Adrenal gland (tissue), 12 donors: ENCODE measurements around the gene CEP131. TPM values are rescaled to one million over a fixed set of nuclear protein-coding genes. Genes with fewer than 3 reads are reported as not detected.

Experiments used
- DNase-seq, 7 donors: peaks; one replicate each; pipeline ENCODE4 v3.0.0-alpha.2; 2019 to 2020
- H3K27ac ChIP-seq, 5 donors: fragments of 200-600 bp; sonication (generic) in 4 of 5; 1 replicate in 3 of 5; 2 replicates in 2 of 5; pipeline versions ENCODE4 v1.5.1 to v1.8.0; 2016 to 2020; ENCODE audit warnings: mild to moderate bottlenecking in 1 of 5
- H3K27me3 ChIP-seq: fragments of 200-600 bp; 2 replicates; pipeline ENCODE4 v1.8.0; 2021
- H3K36me3 ChIP-seq, 2 donors: fragments of 200-600 bp; replicated peaks in 1 of 2; 1 replicate in 1 of 2; 2 replicates in 1 of 2; pipeline versions ENCODE4 v1.5.1 to v1.8.0; 2018 to 2022
- H3K4me1 ChIP-seq, 2 donors: fragments of 200-600 bp; replicated peaks in 1 of 2; 1 replicate in 1 of 2; 2 replicates in 1 of 2; pipeline versions ENCODE4 v1.5.1 to v1.8.0; 2018 to 2021
- H3K4me3 ChIP-seq, 4 donors: fragments of 200-600 bp; sonication (generic) in 3 of 4; one replicate each; pipeline ENCODE4 v1.5.1; 2016 to 2018
- H3K9me3 ChIP-seq, 3 donors: fragments of 200-600 bp; sonication (generic) in 1 of 3; replicated peaks in 1 of 3; 1 replicate in 2 of 3; 2 replicates in 1 of 3; pipeline versions ENCODE4 v1.5.1 to v1.8.0; 2016 to 2021
- CTCF ChIP-seq, 6 experiments: fragments of 450-650 bp in 4 of 6; fragments of 200-600 bp in 2 of 6; sonication (generic) in 1 of 6; IDR thresholded peaks; 1 replicate in 5 of 6; 2 replicates in 1 of 6; pipeline versions ENCODE4 v1.5.1 to v1.8.0; 2016 to 2021; ENCODE audit warnings: antibody characterized with exemption in 6 of 6, mild to moderate bottlenecking in 2 of 6, moderate library complexity in 1 of 6
- POLR2A ChIP-seq, 2 donors: fragments of 450-650 bp; IDR thresholded peaks; one replicate each; pipeline ENCODE4 v1.6.1; 2017; ENCODE audit warnings: antibody characterized with exemption in 2 of 2, mild to moderate bottlenecking in 2 of 2, moderate library complexity in 1 of 2
- WGBS, 4 donors: extraction: QIAGEN DNeasy Blood & Tissue Kit in 2 of 4; methylation state at CpG; one replicate each; pipeline versions ENCODE4 v1.1.5 to v1.1.7; 2013 to 2017; 5-methylcytosine and 5-hydroxymethylcytosine counted together
- intact Hi-C, 2 donors: fragments of 100-400 bp; cut with DNase I; formaldehyde crosslinking; loops; one replicate each; pipeline versions ENCODE4 v1.14.1 to v1.15.0; 2022 to 2023
- polyA plus RNA-seq, 3 donors: library from polyadenylated mRNA; stranded (reverse); fragments of 200-250 nt in 2 of 3; fragments of 350-450 nt in 1 of 3; fragmentation: Illumina TruSeq in 1 of 3; extraction: RNeasy Lipid Tissue Mini Kit (QIAGEN cat#74804) in 1 of 3; gene quantifications; one replicate each; pipeline ENCODE4 v1.2.3, GENCODE V29; 2013 to 2014
- total RNA-seq, 9 donors: library from RNA; depleted of rRNA in 4 of 9; stranded (reverse); fragments of >200 nt in 4 of 9; fragments of 120-200 nt in 1 of 9; fragmentation: NEBNext Ultra II Directional in 1 of 9; extraction: Animal tissue kit (Norgen Biotek cat#: 25700) in 1 of 9; gene quantifications; one replicate each; pipeline versions ENCODE4 v1.1.0 to v1.2.4, GENCODE V29; 2013 to 2023
- donor health status: healthy with polysubstance abuse.
- donor health status: Bipolar disorder and iron deficiency.
- donor health status: DM: yes; HTN: yes; CAD: no.
- donor health status: DM: no; HTN: no; CAD: no.
- donor health status: DM: no; HTN: no; CAD: no.
- donor health status: DM: yes; HTN: yes; CAD: no.

The CEP131 gene
- total and polyA plus RNA-seq, 12 donors, result 0.81 to 55.8 (median 8.2) TPM

GRCh38 chr17:81252326-81252986 lies 29.7 kb upstream of the CEP131 start:
- Histone ChIP-seq H3K4me3 (no peak overlapping the region), H3K4me1 (peaks cover 0 to 15% of the 10 kb centered on the region in 2 donors), H3K36me3 (peaks cover 0 to 43% of the 10 kb centered on the region in 2 donors), H3K9me3 (no peaks in the 10 kb centered on the region), H3K27ac (peak overlapping the region in 1 of 5 donors; percentile 59), H3K27me3 (no peaks in the 10 kb centered on the region)
- 82 to 90% (median 89%) methylated on average over 11 to 15 of the region's 15 CpGs for WGBS, 4 donors
- TF ChIP-seq POLR2A (IDR thresholded peaks at IDR 0.05) (no peak), CTCF (IDR thresholded peaks at IDR 0.05) (no peak)
- intact Hi-C loops, result loop anchor here (5.0 kb wide), 2 partner anchors 235 to 345 kb away; no protein-coding TSS in a partner anchor
- no peak for DNase-seq

- no peak for TF ChIP-seq CTCF (IDR thresholded peaks at IDR 0.05)
- no peak for TF ChIP-seq POLR2A (IDR thresholded peaks at IDR 0.05)
- Histone ChIP-seq H3K36me3 (peaks cover 0 to 37% of the 10 kb centered on the region in 2 donors), H3K27ac (peak overlapping the region in 1 of 5 donors; percentile 59), H3K9me3 (no peaks in the 10 kb centered on the region), H3K27me3 (no peaks in the 10 kb centered on the region), H3K4me1 (peaks cover 0 to 15% of the 10 kb centered on the region in 2 donors), H3K4me3 (no peak overlapping the region)
- DNase-seq, result no peak
- intact Hi-C loops, result loop anchor here (5.0 kb wide), 2 partner anchors 235 to 345 kb away; no protein-coding TSS in a partner anchor
- 74 to 93% (median 86%) methylated on average over 16 to 29 of the region's 29 CpGs for WGBS, 4 donors
These were observed 29.0 kb upstream of the CEP131 start for GRCh38 chr17:81251709-81252301.

DNA sequence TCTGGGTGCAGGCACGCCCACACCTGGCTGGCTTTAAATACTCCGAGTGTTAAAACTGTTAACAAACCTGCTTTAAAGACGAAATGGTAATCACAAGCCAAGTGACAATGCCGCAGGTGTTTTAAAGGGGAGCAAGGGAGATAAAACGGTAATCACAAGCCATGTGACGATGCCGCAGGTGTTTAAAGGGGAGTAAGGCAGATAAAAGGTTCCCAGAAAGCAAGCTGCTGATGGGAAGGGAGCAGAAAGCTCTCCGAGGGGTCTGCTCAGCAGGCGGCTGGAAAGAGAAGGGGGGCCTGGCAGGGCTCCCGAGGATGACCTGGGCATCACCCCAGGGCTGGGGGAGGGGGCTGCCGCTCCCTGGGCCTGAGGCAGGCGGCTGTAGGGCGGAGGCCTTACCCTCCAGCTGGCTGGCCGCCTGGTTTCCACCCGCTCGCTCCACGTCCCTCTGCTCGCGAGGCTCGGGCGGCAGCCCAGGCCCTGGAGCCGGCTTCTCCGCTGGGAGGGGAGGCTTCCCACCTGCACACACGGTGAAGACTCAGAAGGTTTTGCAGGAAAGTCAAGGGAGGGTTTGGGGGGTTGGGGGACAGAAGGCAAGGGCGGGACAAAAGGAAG lies 28.4 kb upstream of the CEP131 start:
- peaks cover 0 to 37% of the 10 kb centered on the region in 2 donors for H3K36me3 ChIP-seq
- no peak for DNase-seq

More for the DNA sequence above, 28.4 kb upstream of the CEP131 start:
- intact Hi-C loops, result loop anchor here (5.0 kb wide), 2 partner anchors 236 to 346 kb away; no protein-coding TSS in a partner anchor
- TF ChIP-seq CTCF (IDR thresholded peaks at IDR 0.05), result no peak
- no peak for TF ChIP-seq POLR2A (IDR thresholded peaks at IDR 0.05)
- Histone ChIP-seq H3K4me1 (peaks cover 0 to 12% of the 10 kb centered on the region in 2 donors), H3K27ac (peak overlapping the region in 1 of 5 donors; percentile 59), H3K4me3 (no peak overlapping the region), H3K27me3 (no peaks in the 10 kb centered on the region), H3K9me3 (no peaks in the 10 kb centered on the region)
- WGBS, 4 donors, result 73 to 89% (median 84%) methylated on average over 12 to 25 of the region's 25 CpGs
